Measurements from ENCODE around the gene NEDD8.
"Not testable (repeated sequence)": the region's sequence is repeated elsewhere in the genome, so short reads cannot be mapped to it uniquely, and the experiment has no call there.

The NEDD8 gene

DNA sequence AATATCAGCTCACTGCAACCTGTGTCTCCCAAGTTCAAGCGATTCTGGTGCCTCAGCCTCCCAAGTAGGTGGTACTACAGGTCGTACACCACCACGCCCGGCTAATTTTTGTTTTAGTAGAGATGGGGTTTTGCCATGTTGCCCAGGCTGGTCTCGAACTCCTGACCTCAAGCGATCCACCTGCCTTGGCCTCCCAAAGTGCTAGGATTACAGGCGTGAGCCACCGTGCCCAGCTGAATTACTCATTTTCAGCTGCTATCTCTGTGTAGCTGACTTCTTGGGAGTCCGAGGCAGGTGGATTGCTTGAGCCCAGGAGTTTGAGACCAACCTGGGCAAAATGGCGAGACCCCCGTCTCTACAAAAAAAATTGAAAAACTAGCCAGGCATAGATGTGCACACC lies 13.2 kb upstream of the NEDD8 start:
- DNase-seq: not testable (repeated sequence)

- DNase-seq: peak; percentile 47
Measured at GRCh38 chr14:24243336-24243836, 11.2 kb upstream of the NEDD8 start.

DNA sequence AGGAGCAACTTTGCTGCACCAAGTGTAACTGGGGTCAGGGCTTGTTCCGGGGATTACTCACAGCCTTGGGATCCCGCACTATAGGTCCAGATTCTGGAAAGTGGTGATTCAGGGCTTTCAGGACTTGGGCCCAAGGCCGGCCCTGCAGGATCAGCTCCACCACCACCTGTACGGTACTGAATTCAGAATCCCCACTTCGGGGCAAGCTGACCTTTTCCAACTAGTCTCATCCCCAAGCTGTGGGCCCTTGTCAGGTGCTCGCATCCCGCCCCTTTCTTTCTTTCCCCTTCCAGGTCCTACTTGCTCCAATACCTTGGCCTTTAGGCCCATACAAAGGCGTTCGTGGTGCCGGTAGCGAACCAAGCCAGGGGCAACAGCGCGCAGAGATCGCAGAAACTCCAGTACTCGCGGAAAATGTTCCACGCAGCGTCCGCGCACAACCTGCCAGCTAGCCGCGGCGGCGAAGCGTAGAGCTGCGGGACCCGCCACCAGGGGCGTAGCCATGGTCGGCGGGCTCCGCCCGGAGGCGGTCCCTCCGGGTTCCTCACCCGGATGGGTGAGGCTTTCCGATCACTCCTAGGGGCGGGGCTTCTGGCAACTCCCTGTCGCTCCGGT lies 9.8 kb upstream of the NEDD8 start:
- DNase-seq: peak; percentile 97

DNA sequence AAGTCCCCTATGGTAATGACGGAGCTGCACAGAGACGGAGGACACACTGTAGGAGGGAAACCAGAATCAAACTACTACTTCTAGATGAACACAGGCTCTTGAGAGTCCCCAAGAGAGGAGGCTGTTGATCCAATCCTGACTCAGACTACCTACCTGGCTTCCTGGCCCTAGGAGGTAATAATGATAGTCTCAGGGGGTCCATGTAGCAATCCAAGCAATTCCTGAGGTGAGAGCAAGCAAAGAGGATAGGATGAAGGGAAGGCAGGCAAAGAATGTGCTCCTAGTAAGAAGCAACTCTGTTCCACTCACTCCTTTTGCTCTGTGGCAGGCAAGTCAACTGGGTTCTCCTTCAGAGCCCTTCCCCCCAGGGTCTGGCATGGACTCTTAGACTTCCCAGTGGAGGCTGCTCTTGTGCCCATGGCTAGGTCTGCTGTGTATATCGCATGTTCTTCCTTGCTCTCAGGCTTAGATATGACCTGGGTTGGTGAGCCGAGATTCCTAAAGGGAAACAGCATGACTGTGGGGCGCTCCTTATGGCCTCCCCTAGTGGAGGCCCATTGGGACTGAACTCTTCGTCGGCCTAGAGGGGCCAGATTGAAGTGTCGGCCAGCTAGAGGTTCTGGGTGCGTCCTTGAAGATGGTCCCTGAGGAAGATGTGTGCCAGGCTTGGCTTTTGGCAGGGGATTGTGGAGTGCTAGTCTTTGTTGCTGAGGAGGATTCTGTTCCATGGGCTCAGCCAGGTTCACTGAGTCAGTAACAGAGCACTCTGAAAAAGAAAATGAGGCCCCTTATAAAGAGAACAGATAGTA lies 8.1 kb upstream of the NEDD8 start:
- no peak for DNase-seq

GRCh38 chr14:24238527-24239037 lies 6.4 kb upstream of the NEDD8 start:
- DNase-seq: no peak

GRCh38 chr14:24238123-24238522 lies 6.0 kb upstream of the NEDD8 start:
- no peak for DNase-seq

- DNase-seq: no peak
Measured at GRCh38 chr14:24237463-24237955, 5.3 kb upstream of the NEDD8 start.

GRCh38 chr14:24236689-24237462 lies 4.7 kb upstream of the NEDD8 start:
- DNase-seq: no peak

- DNase-seq: no peak
Measured at GRCh38 chr14:24235804-24236688, 3.9 kb upstream of the NEDD8 start.

DNA sequence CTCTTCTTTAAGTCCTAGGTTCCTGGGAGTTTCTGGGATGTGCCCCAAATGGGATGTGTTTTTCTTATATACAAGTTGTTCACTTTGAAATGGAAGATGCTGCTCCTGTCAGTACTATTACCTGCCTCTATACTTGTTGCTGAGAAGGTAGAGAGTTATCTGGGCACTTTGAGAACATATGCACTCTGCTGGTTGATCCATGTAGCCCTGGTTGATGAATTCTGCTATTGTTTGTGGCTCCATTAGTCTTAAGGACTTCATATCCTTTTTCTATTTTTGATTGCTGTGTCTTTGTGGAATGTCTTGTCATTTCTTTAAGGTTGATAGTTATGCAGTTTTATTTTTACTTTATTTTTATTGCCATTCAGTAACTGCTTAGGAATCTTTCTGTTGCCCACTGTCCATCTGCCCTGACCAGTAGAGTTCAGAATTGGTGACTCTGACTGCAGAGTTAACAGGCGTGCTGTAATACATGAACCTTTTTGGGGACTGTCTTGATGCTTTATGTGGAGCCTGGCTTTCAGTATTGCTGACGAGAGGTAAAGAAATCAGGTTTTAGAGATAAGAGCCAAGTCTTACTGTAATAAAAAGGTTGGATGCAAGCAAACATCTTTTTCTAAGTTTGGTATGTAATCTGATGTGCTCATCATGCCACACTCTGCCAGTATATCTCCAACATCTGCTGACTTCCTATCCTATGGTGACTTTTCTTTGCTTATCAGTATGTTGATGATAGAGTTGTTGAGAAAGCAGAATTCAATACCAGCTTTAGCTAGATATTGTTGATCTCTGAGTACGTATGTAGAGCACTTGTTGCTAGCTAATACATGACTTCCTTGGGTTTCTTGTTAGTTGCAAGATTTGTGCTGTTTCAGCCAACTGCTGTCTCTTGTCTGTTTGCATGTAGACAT lies 2.2 kb upstream of the NEDD8 start:
- DNase-seq: no peak

DNA sequence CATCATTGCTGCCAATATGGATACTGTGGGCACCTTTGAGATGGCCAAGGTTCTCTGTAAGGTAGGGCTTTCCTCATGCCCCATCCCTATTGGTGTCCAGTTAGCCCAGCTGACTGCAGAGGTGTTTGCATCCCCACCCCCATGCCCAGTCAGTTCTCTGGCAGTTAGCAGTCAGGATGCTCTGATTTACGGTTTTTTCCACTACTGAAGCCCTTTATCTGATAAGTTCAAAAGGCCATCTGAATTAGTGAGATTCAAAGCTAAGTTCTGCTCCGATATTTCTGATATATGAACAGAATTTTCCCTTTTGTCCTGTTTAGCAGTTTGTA lies 1.3 kb upstream of the NEDD8 start:
- DNase-seq: no peak

DNA sequence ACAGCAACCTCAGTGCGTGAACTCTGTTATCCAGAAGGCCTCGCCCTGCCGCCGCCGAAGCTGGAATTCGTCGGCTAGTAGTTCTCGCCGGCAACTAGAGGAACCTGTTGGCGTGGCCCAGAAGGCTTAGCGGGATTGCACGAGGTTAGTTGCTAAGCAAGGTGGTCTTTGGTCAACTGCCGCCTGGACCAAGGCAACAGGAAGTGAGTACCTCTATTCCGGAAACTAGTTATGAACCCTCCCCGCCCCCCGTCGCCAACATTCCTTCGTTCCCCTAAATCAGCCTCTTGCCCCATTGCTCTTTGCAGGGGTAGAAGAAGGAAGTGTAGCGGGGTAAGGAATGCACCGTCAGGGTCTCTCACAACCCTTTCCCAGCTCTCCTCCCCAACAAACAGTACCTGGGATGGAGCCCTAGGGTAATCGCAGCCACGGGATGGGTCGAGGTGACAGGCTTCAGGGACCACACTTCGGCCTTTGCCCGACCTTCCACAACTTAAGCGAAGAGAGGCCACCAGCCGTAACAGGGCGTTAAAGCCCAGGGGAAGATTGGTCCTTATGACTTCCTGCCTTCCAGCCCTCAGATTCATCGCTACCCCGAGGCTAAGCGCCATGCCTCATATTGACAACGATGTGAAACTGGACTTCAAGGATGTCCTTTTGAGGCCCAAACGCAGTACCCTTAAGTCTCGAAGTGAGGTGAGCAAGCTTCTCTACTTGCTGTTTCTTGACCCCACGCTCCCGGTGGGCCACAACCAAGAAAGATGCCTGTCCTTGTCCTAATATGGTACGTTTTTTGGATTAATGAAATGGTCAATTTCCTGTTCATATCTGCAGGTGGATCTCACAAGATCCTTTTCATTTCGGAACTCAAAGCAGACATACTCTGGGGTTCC lies 724 bp upstream of the NEDD8 start, which contains the start of gene GMPR2:
GMPR2 (plus strand) TSS at position 285 of the 893 bp plus-strand sequence; CDS start at position 610, 325 bp downstream.
- DNase-seq: no peak

- DNase-seq: no peak
Measured at GRCh38 chr14:24231263-24232120, 675 bp downstream of the NEDD8 start.

GRCh38 chr14:24228902-24229301 lies 3.3 kb downstream of the NEDD8 start:
- DNase-seq: no peak

GRCh38 chr14:24226473-24226872 lies 5.7 kb downstream of the NEDD8 start:
- no peak for DNase-seq

- no peak for DNase-seq
Measured at GRCh38 chr14:24224618-24225071, 7.5 kb downstream of the NEDD8 start.

- not testable (repeated sequence) for DNase-seq
Measured at GRCh38 chr14:24222987-24223386, 9.2 kb downstream of the NEDD8 start.

DNA sequence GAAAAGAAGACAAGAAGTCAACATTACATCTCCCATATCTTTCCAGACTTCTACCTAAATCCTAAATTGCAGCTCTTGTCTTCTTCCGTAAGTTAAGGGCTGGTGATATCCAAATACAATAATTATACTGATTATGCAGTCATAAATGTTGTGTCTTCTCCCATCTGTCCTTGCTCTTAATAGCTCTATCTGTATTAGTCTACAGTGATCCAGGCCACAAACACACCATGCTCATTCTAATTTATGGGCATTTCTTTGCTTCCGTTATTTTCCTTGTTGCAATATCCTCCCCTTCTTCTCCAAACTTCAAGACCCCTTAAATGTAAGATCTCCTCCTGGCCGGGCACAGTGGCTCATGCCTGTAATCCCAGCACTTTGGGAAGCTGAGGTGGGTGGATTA lies 12.6 kb downstream of the NEDD8 start:
- DNase-seq: no peak

- DNase-seq: no peak
Measured at GRCh38 chr14:24219080-24219479, 13.1 kb downstream of the NEDD8 start.

Data from DMS79 (cell line).